SK-N-SH (cell line): ENCODE measurements around the gene ZP4. TPM values are rescaled to one million over a fixed set of nuclear protein-coding genes. Genes with fewer than 3 reads are reported as not detected.

Source experiments
- CTCF ChIA-PET: fragments of 300-600, 350-600 bp; formaldehyde crosslinking; extraction: SDS; loops from one replicate; lab custom pipeline; 2021; lab: Yijun Ruan, JAX
- POLR2A ChIA-PET: fragments of 350-600 bp; sonication (Branson Sonifier 250); formaldehyde crosslinking; extraction: SDS; loops from one replicate; lab custom pipeline; 2020; ENCODE audit warnings: antibody characterized with exemption, inconsistent platforms; lab: Yijun Ruan, JAX
- DNase-seq: peaks from one replicate; pipeline ENCODE4 v3.0.0; 2012
- H2AFZ ChIP-seq: fragments of 200-600 bp; sonication (generic); 2 replicates; pipeline ENCODE4 v1.8.1; 2016; ENCODE audit warnings: antibody characterized with exemption, mild to moderate bottlenecking, low read depth
- H3F3A ChIP-seq: fragments of 200-600 bp; sonication (generic); replicated peaks from 2 replicates; pipeline ENCODE3; 2016; ENCODE audit warnings: antibody characterized with exemption, mild to moderate bottlenecking; ENCODE audit not compliant: insufficient read depth
- H3K27ac ChIP-seq, 2 experiments: fragments of 200-500 bp in 1 of 2; fragments of 200-600 bp in 1 of 2; sonication (Bioruptor generic) in 1 of 2; sonication (generic), shearing (Covaris generic) in 1 of 2; 2 replicates each; pipeline versions ENCODE4 v1.5.1 to v1.6.1; 2014 to 2016; ENCODE audit warnings: low read depth in 2 of 2, inconsistent platforms in 1 of 2, low read length in 1 of 2, mild to moderate bottlenecking in 1 of 2, mixed read lengths in 1 of 2
- H3K27me3 ChIP-seq: fragments of 200-600 bp; sonication (generic), shearing (Covaris generic); 2 replicates; pipeline ENCODE4 v1.6.1; 2016; ENCODE audit warnings: mixed run types; ENCODE audit not compliant: insufficient read depth
- H3K36me3 ChIP-seq, 2 experiments: fragments of 200-500 bp in 1 of 2; fragments of 200-600 bp in 1 of 2; sonication (Bioruptor generic) in 1 of 2; sonication (generic) in 1 of 2; replicated peaks in 1 of 2; 2 replicates each; pipeline versions ENCODE3 to v1.5.1; 2014 to 2016; ENCODE audit warnings: low read length in 1 of 2, mild to moderate bottlenecking in 1 of 2; ENCODE audit not compliant: insufficient read depth in 2 of 2, control insufficient read depth in 1 of 2
- H3K4me1 ChIP-seq, 2 experiments: fragments of 200-500 bp in 1 of 2; fragments of 200-600 bp in 1 of 2; sonication (Bioruptor generic) in 1 of 2; sonication (generic), shearing (Covaris generic) in 1 of 2; 2 replicates each; pipeline versions ENCODE4 v1.5.1 to v1.6.1; 2014 to 2016; ENCODE audit warnings: low read depth in 1 of 2, low read length in 1 of 2, mixed run types in 1 of 2; ENCODE audit not compliant: insufficient read depth in 2 of 2, control insufficient read depth in 1 of 2
- H3K4me2 ChIP-seq: fragments of 200-600 bp; sonication (generic), shearing (Covaris generic); 2 replicates; pipeline ENCODE4 v1.6.1; 2017; ENCODE audit warnings: mixed run types
- H3K4me3 ChIP-seq, 2 experiments: fragments of 200-500 bp in 1 of 2; fragments of 200-600 bp in 1 of 2; sonication (Bioruptor generic) in 1 of 2; sonication (generic), shearing (Covaris generic) in 1 of 2; 2 replicates each; pipeline versions ENCODE4 v1.5.1 to v1.8.1; 2014 to 2016; ENCODE audit warnings: low read depth in 2 of 2, inconsistent platforms in 1 of 2, low read length in 1 of 2, mild to moderate bottlenecking in 1 of 2, mixed read lengths in 1 of 2, moderate library complexity in 1 of 2
- H3K79me2 ChIP-seq: fragments of 200-600 bp; sonication (generic); 2 replicates; pipeline ENCODE4 v1.8.1; 2017; ENCODE audit warnings: mild to moderate bottlenecking; ENCODE audit not compliant: insufficient read depth
- H3K9ac ChIP-seq: fragments of 200-600 bp; sonication (generic); 2 replicates; pipeline ENCODE4 v1.6.1; 2017; ENCODE audit warnings: mixed run types
- H3K9me2 ChIP-seq: fragments of 200-600 bp; sonication (generic); 2 replicates; pipeline ENCODE4 v1.6.1; 2017; ENCODE audit warnings: mixed run types
- H3K9me3 ChIP-seq: fragments of 200-600 bp; sonication (generic); 2 replicates; pipeline ENCODE4 v1.6.1; 2017; ENCODE audit warnings: mixed run types, mild to moderate bottlenecking, moderate library complexity
- H4K20me1 ChIP-seq: fragments of 200-600 bp; sonication (generic); 2 replicates; pipeline ENCODE4 v1.6.1; 2017; ENCODE audit warnings: mild to moderate bottlenecking, mixed run types; ENCODE audit not compliant: insufficient read depth
- CHD2 ChIP-seq: fragments of 150-350 bp; IDR thresholded peaks from 2 replicates; pipeline ENCODE4 v1.6.1; 2018; ENCODE audit warnings: low read length; ENCODE audit not compliant: partially characterized antibody
- EP300 ChIP-seq, 2 experiments: IDR thresholded peaks; 2 replicates each; pipeline versions ENCODE4 v1.4.0 to v1.6.1; 2012; ENCODE audit warnings: borderline replicate concordance in 1 of 2, low read depth in 1 of 2, low read length in 1 of 2
- FOSL2 ChIP-seq: IDR thresholded peaks from 2 replicates; pipeline ENCODE4 v1.4.0; 2012; ENCODE audit warnings: low read depth, mild to moderate bottlenecking, moderate library complexity, borderline replicate concordance
- FOXJ3 ChIP-seq: sonication (generic); formaldehyde crosslinking; IDR thresholded peaks from 2 replicates; pipeline ENCODE4 v1.5.1; 2020; ENCODE audit warnings: mild to moderate bottlenecking, missing genetic modification reagents
- GABPA ChIP-seq: IDR thresholded peaks from 2 replicates; pipeline ENCODE4 v1.4.0; 2012; ENCODE audit warnings: low read depth, mild to moderate bottlenecking
- GATA2 ChIP-seq: sonication (generic); formaldehyde crosslinking; IDR thresholded peaks from 2 replicates; pipeline ENCODE4 v1.5.0; 2020; ENCODE audit warnings: mild to moderate bottlenecking, missing genetic modification reagents
- IRF3 ChIP-seq: fragments of 150-350 bp; IDR thresholded peaks from 2 replicates; pipeline ENCODE4 v1.6.1; 2016; ENCODE audit warnings: mild to moderate bottlenecking, low read depth, low read length
- JUND ChIP-seq: IDR thresholded peaks from 2 replicates; pipeline ENCODE4 v1.4.0; 2012
- MEF2A ChIP-seq: IDR thresholded peaks from 2 replicates; pipeline ENCODE4 v1.4.0; 2012; ENCODE audit warnings: low read depth, borderline replicate concordance
- MXI1 ChIP-seq: IDR thresholded peaks from 2 replicates; pipeline ENCODE4 v1.6.1; 2012; ENCODE audit warnings: mild to moderate bottlenecking, low read depth, low read length, improper control_type of control experiment
- NFIC ChIP-seq: IDR thresholded peaks from 2 replicates; pipeline ENCODE4 v1.4.0; 2012; ENCODE audit warnings: borderline replicate concordance
- RAD21 ChIP-seq: IDR thresholded peaks from 2 replicates; pipeline ENCODE4 v1.6.1; 2012; ENCODE audit warnings: mild to moderate bottlenecking, low read length
- RCOR1 ChIP-seq: fragments of 150-350 bp; IDR thresholded peaks from 2 replicates; pipeline ENCODE4 v1.6.1; 2017; ENCODE audit warnings: antibody characterized with exemption, low read length
- REST ChIP-seq: IDR thresholded peaks from 2 replicates; pipeline ENCODE4 v1.6.1; 2012; ENCODE audit warnings: mild to moderate bottlenecking, low read depth, low read length, moderate library complexity
- RFX5 ChIP-seq: IDR thresholded peaks from 2 replicates; pipeline ENCODE4 v1.6.1; 2012; ENCODE audit warnings: mild to moderate bottlenecking, improper control_type of control experiment, low read length
- SIN3A ChIP-seq: IDR thresholded peaks from 2 replicates; pipeline ENCODE4 v1.6.1; 2012; ENCODE audit warnings: low read depth, mild to moderate bottlenecking, low read length, moderate library complexity, borderline replicate concordance
- TEAD4 ChIP-seq: IDR thresholded peaks from 2 replicates; pipeline ENCODE4 v1.4.0; 2012; ENCODE audit warnings: mild to moderate bottlenecking, borderline replicate concordance; ENCODE audit not compliant: insufficient read depth
- USF1 ChIP-seq: IDR thresholded peaks from 2 replicates; pipeline ENCODE4 v1.4.0; 2012; ENCODE audit warnings: low read depth, borderline replicate concordance
- WGBS: methylation state at CpG from one replicate; pipeline ENCODE4 v1.1.6; 2017; ENCODE audit warnings: low lambda C conversion rate; 5-methylcytosine and 5-hydroxymethylcytosine counted together
- polyA plus RNA-seq, 3 experiments: library from polyadenylated mRNA; depleted of rRNA; stranded (reverse); fragments of >200 nt; gene quantifications; 2 replicates each; pipeline ENCODE4 v1.2.3, GENCODE V29; 2012

ZP4 gene
- polyA plus RNA-seq, 1 of the 3 experiments (the other 2 are of a cell fraction), result not detected

- H3K36me3 ChIP-seq, result no peaks in the 10 kb centered on the region
- 58% methylated on average over 3 of the region's 3 CpGs for WGBS
- ChIA-PET CTCF (interaction anchor here (4.8 kb wide), 1 partner anchor 8 kb away, joined by 17 read pairs; no protein-coding TSS in a partner anchor), POLR2A (no interaction called here)
- H3K4me1 ChIP-seq, result no peaks in the 10 kb centered on the region
- H2AFZ ChIP-seq, result no peak overlapping the region
- H3K9ac ChIP-seq, result no peak overlapping the region
- no peak overlapping the region for H3K27ac ChIP-seq
- H3K4me3 ChIP-seq, result no peak overlapping the region
- no peak for DNase-seq
- TF ChIP-seq RCOR1, result no peak
- TF ChIP-seq SIN3A, result no peak
- TF ChIP-seq GATA2, result no peak
- TF ChIP-seq FOXJ3 (CRISPR knock-in tag), result no peak
- no peak for TF ChIP-seq IRF3
- no peak for TF ChIP-seq EP300 (IDR thresholded peaks at IDR 0.05; ENCODE audit: borderline replicate concordance in 1 of 2, low read depth in 1 of 2, low read length in 1 of 2)
- no peak for TF ChIP-seq MXI1
- TF ChIP-seq NFIC, result no peak
- TF ChIP-seq USF1, result no peak
- no peak for TF ChIP-seq MEF2A
- no peak for TF ChIP-seq TEAD4
- no peak for TF ChIP-seq CHD2
- no peak for TF ChIP-seq JUND
- TF ChIP-seq RFX5, result no peak
- no peak for TF ChIP-seq FOSL2
- no peak overlapping the region for H3K4me2 ChIP-seq
- H3K79me2 ChIP-seq, result no peaks in the 10 kb centered on the region
- H3K27me3 ChIP-seq, result no peaks in the 10 kb centered on the region
- H3K9me2 ChIP-seq, result no peaks in the 10 kb centered on the region
- H4K20me1 ChIP-seq, result no peaks in the 10 kb centered on the region
- no peaks in the 10 kb centered on the region for H3F3A ChIP-seq
- no peaks in the 10 kb centered on the region for H3K9me3 ChIP-seq
Measured at GRCh38 chr1:237894131-237894530, 3.4 kb upstream of the ZP4 start.

GRCh38 chr1:237891979-237892378 lies 1.3 kb upstream of the ZP4 start:
- Histone ChIP-seq H3K36me3 (no peaks in the 10 kb centered on the region), H3K4me1 (no peaks in the 10 kb centered on the region), H3K9me3 (no peaks in the 10 kb centered on the region), H3K27ac (no peak overlapping the region), H3K9me2 (no peaks in the 10 kb centered on the region), H3K4me2 (no peak overlapping the region), H4K20me1 (no peaks in the 10 kb centered on the region), H3K4me3 (no peak overlapping the region), H3F3A (no peaks in the 10 kb centered on the region), H2AFZ (no peak overlapping the region), H3K79me2 (no peaks in the 10 kb centered on the region), H3K27me3 (no peaks in the 10 kb centered on the region), H3K9ac (no peak overlapping the region)
- WGBS, result 55% methylated on average over 3 of the region's 3 CpGs
- DNase-seq, result no peak
- POLR2A ChIA-PET, result interaction anchor here (0.6 kb wide), 1 partner anchor 1145 kb away, joined by 3 read pairs; no protein-coding TSS in a partner anchor
- TF ChIP-seq USF1 (no peak), NFIC (no peak), IRF3 (no peak), GABPA (no peak), RAD21 (no peak), EP300 (IDR thresholded peaks at IDR 0.05; ENCODE audit: borderline replicate concordance in 1 of 2, low read depth in 1 of 2, low read length in 1 of 2) (no peak), REST (no peak)
- CTCF ChIA-PET, result interaction anchor here (4.8 kb wide), 1 partner anchor 10 kb away, joined by 17 read pairs; no protein-coding TSS in a partner anchor
